OCI-LY1 (cell line): ENCODE data around the gene RPS21.

Source experiments
- H2AFZ ChIP-seq: fragments of 200-600 bp; sonication (generic), shearing (Covaris generic); 2 replicates; pipeline ENCODE4 v1.6.0; 2014; ENCODE audit warnings: antibody characterized with exemption, mild to moderate bottlenecking, low read length
- H3F3A ChIP-seq: fragments of 200-600 bp; sonication (generic), shearing (Covaris generic); 2 replicates; pipeline ENCODE4 v1.6.0; 2014; ENCODE audit warnings: mild to moderate bottlenecking, antibody characterized with exemption, low read length, moderate library complexity; ENCODE audit not compliant: insufficient read depth
- H3K27ac ChIP-seq: fragments of 200-600 bp; sonication (generic); 2 replicates; pipeline ENCODE4 v1.5.1; 2014; ENCODE audit warnings: low read length, mixed run types, mild to moderate bottlenecking, low read depth; ENCODE audit not compliant: poor library complexity, severe bottlenecking
- H3K27me3 ChIP-seq: fragments of 200-600 bp; sonication (generic); 2 replicates; pipeline ENCODE4 v1.6.0; 2014; ENCODE audit warnings: antibody characterized with exemption, mild to moderate bottlenecking, low read length, moderate library complexity; ENCODE audit not compliant: insufficient read depth
- H3K36me3 ChIP-seq: fragments of 200-600 bp; sonication (generic); 2 replicates; pipeline ENCODE4 v1.6.1; 2014; ENCODE audit warnings: mild to moderate bottlenecking, antibody characterized with exemption, low read length, moderate library complexity, mixed read lengths; ENCODE audit not compliant: insufficient read depth
- H3K4me1 ChIP-seq: fragments of 200-600 bp; sonication (generic); 2 replicates; pipeline ENCODE4 v1.5.1; 2014; ENCODE audit warnings: mild to moderate bottlenecking, low read length, moderate library complexity; ENCODE audit not compliant: insufficient read depth, severe bottlenecking
- H3K4me2 ChIP-seq: fragments of 200-600 bp; sonication (generic), shearing (Covaris generic); 2 replicates; pipeline ENCODE4 v1.6.1; 2014; ENCODE audit warnings: low read length
- H3K4me3 ChIP-seq: fragments of 200-600 bp; sonication (generic); 2 replicates; pipeline ENCODE4 v1.5.1; 2014; ENCODE audit warnings: low read length, low read depth, mild to moderate bottlenecking, mixed read lengths; ENCODE audit not compliant: poor library complexity, severe bottlenecking
- H3K79me2 ChIP-seq: fragments of 200-600 bp; shearing (Covaris generic); 2 replicates; pipeline ENCODE4 v1.6.1; 2016; ENCODE audit warnings: mixed run types, low read length, mixed read lengths; ENCODE audit not compliant: insufficient read depth
- H3K9ac ChIP-seq: fragments of 200-600 bp; sonication (generic), shearing (Covaris generic); 2 replicates; pipeline ENCODE4 v1.6.1; 2014; ENCODE audit warnings: mild to moderate bottlenecking, low read length, mixed read lengths
- H3K9me2 ChIP-seq: fragments of 200-600 bp; sonication (generic), shearing (Covaris generic); 2 replicates; pipeline ENCODE4 v1.6.1; 2014; ENCODE audit warnings: low read depth, mild to moderate bottlenecking, low read length, mixed read lengths
- H3K9me3 ChIP-seq: fragments of 200-600 bp; shearing (Covaris generic); 2 replicates; pipeline ENCODE4 v1.6.1; 2014; ENCODE audit warnings: low read length, mixed read lengths
- H4K20me1 ChIP-seq: fragments of 200-600 bp; sonication (generic), shearing (Covaris generic); 2 replicates; pipeline ENCODE4 v1.6.0; 2016; ENCODE audit warnings: mild to moderate bottlenecking, low read length; ENCODE audit not compliant: insufficient read depth
- CTCF ChIP-seq: fragments of 200-600 bp; sonication (generic), shearing (Covaris generic); IDR thresholded peaks from 2 replicates; pipeline ENCODE4 v1.5.1; 2017; ENCODE audit warnings: mild to moderate bottlenecking, antibody characterized with exemption, low read length, moderate library complexity, mixed read lengths
- EZH2 ChIP-seq: fragments of 200-600 bp; sonication (generic), shearing (Covaris generic); IDR thresholded peaks from 2 replicates; pipeline ENCODE4 v1.8.0; 2017; ENCODE audit warnings: borderline replicate concordance, mixed run types, mild to moderate bottlenecking, antibody characterized with exemption, low read length, moderate library complexity, mixed read lengths

The RPS21 gene

GRCh38 chr20:62394248-62395245 is 7.6 kb downstream of the RPS21 start:
- Histone ChIP-seq H3K9me3 (no peaks in the 10 kb centered on the region), H3K36me3 (peaks cover 49% of the 10 kb centered on the region), H3F3A (no peaks in the 10 kb centered on the region), H4K20me1 (no peaks in the 10 kb centered on the region), H3K4me2 (no peak overlapping the region), H3K27me3 (no peaks in the 10 kb centered on the region), H3K4me1 (no peaks in the 10 kb centered on the region), H3K9me2 (no peaks in the 10 kb centered on the region), H3K27ac (no peak overlapping the region), H3K4me3 (no peak overlapping the region), H3K79me2 (no peaks in the 10 kb centered on the region), H2AFZ (no peak overlapping the region), H3K9ac (no peak overlapping the region)
- TF ChIP-seq CTCF (no peak), EZH2 (no peak)

- H4K20me1 ChIP-seq: no peaks in the 10 kb centered on the region
- no peaks in the 10 kb centered on the region for H3K9me2 ChIP-seq
- H3K36me3 ChIP-seq: peaks cover 41% of the 10 kb centered on the region; the same call in 1 of the 2 replicates
- no peaks in the 10 kb centered on the region for H3K9me3 ChIP-seq
- H3K9ac ChIP-seq: no peak overlapping the region
- no peaks in the 10 kb centered on the region; the same call in 1 of the 2 replicates for H3F3A ChIP-seq
- no peak overlapping the region for H3K27ac ChIP-seq
- H3K4me2 ChIP-seq: no peak overlapping the region
- no peak overlapping the region for H3K4me3 ChIP-seq
- H3K27me3 ChIP-seq: no peaks in the 10 kb centered on the region
- H2AFZ ChIP-seq: no peak overlapping the region
- no peaks in the 10 kb centered on the region for H3K79me2 ChIP-seq
- peaks cover under 1% of the 10 kb centered on the region for H3K4me1 ChIP-seq
- TF ChIP-seq EZH2 (no peak), CTCF (peak; percentile 33; the same call in 1 of the 2 replicates)
Observed at GRCh38 chr20:62395311-62396242, 8.7 kb downstream of the RPS21 start.

GRCh38 chr20:62396367-62397239 is 9.7 kb downstream of the RPS21 start:
- no peak overlapping the region for H3K9ac ChIP-seq
- no peaks in the 10 kb centered on the region for H3K9me3 ChIP-seq
- H4K20me1 ChIP-seq: no peaks in the 10 kb centered on the region
- H3F3A ChIP-seq: no peaks in the 10 kb centered on the region; the same call in 1 of the 2 replicates
- H3K4me1 ChIP-seq: peaks cover 11% of the 10 kb centered on the region
- no peak overlapping the region for H3K4me3 ChIP-seq
- peaks cover 31% of the 10 kb centered on the region; the same call in 1 of the 2 replicates for H3K36me3 ChIP-seq
- no peaks in the 10 kb centered on the region for H3K9me2 ChIP-seq
- no peak overlapping the region for H3K4me2 ChIP-seq
- no peaks in the 10 kb centered on the region for H3K79me2 ChIP-seq
- TF ChIP-seq CTCF (no peak), EZH2 (no peak)
- no peak overlapping the region for H2AFZ ChIP-seq
- no peaks in the 10 kb centered on the region for H3K27me3 ChIP-seq
- no peak overlapping the region for H3K27ac ChIP-seq
